Measurements from ENCODE around the gene LRRC27.
"Not testable (repeated sequence)": the region's sequence is repeated elsewhere in the genome, so short reads cannot be mapped to it uniquely, and the experiment has no call there.

LRRC27 gene

GRCh38 chr10:132337854-132338253 is 5.9 kb downstream of the LRRC27 start:
- not testable (repeated sequence) for DNase-seq (ENCODE audit: low read depth)

- DNase-seq (ENCODE audit: low read depth), result no peak
These were observed 6.9 kb downstream of the LRRC27 start for GRCh38 chr10:132338876-132339275.

- no peak for DNase-seq (ENCODE audit: low read depth)
These were observed 7.3 kb downstream of the LRRC27 start for GRCh38 chr10:132339276-132339675.

DNA sequence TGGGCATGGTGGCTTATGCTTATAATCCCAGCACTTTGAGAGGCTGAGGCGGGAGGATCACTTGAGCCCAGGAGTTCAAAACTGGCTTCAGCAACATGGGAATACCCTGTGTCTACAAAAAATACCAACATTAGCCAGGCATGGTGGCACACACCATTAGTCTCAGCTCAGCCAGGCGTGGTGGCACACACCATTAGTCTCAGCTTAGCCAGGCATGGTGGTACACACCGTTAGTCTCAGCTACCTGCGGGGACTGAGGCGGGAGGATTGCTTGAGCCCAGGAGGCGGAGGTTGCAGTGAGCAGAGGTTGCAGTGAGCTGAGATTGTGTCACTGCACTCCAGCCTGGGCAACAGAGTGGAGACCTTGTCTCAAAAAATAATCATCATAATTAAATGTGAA is 9.0 kb downstream of the LRRC27 start:
- no peak for DNase-seq (ENCODE audit: low read depth)

DNA sequence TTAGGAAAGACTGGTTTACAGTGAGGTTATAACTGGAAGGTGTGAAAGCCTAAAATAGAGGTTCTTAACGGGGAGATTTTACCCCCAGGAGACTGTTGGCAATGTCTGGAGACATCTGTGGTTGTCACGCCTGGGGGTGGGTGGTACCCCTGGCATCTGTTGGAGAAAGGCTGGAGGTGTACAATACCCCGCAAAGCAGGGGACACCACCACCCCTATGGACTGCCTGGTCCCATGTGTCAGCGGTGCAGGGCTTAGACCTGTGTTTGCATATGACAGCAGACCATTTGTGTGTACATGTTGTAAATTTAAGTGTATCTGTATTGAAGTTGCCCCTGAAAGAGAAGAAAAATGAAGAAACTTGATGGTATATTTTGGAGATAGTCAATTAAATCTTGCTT is 9.8 kb downstream of the LRRC27 start:
- no peak for DNase-seq (ENCODE audit: low read depth)

DNA sequence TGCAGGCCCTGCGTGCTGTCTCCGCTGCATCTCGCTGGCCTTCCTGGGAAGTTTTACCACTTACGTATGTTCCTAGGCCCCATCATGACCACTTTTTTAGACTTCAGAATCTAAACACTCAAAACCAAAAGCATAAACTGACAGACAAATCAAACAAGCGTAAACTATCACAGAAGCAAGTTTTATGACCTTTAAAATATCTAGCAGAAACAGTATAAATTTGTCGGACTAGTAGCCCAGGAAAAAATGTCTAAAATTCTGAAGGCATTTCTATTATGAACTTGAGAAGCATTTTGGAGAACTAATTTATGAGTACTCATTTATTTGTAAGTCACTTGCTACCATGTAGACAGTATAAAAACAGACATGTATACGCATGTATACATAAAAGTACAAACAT is 10.6 kb downstream of the LRRC27 start:
- DNase-seq (ENCODE audit: low read depth), result no peak

DNA sequence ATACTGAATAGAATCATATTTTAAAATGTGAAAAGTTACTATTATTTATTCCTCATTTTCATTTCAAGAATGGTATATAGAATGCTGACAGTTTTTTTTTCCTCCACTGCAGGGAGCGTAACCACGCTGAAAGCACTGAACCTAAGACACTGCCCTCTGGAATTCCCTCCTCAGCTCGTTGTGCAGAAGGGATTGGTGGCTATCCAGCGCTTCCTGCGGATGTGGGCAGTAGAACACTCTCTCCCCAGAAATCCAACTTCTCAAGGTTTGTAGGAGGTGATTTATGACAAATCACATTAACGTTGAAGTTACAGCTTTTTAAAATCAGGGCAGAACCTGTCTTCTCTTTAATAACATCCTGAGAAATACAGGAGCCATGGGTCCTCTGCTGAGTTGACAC is 12.4 kb downstream of the LRRC27 start:
- no peak for DNase-seq (ENCODE audit: low read depth)

DNA sequence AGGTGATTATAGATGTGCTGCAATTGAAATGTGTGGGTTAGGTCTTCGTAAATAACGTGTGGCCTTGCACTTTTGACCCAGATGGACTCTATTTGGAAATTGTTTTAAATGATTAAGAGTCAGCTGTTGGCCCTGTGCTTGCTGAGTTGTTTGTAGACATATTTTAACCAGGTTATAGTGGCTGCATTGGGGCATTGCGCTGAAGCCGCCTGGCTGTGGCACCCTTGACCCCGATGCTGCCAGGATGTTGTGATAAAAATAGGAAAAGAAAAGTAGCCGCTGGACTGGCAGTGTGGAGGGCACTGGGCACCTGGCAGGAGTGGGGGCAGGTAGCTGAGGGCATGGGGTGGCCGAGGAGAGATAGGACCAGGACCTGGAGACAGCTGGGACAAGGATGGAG is 13.4 kb downstream of the LRRC27 start:
- DNase-seq (ENCODE audit: low read depth), result no peak

DNA sequence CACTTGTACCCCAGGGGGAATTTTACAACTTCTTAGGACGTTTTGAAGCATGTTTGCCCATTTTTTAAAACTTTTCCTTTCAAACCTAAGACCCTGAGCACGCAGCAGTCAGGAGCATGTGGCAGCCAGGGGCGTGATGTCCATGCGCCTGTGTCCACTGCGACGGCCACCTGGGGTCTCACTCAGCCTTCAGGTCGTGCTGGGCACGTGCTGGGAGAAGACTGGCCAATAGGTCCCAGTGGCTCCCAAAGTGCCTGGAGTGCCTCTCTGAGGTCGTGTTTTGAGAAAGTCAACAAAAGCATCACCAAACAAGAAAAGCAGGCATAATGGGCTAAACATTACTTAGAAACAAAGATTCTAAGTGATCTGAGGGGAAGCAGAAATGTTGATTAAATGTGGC is 14.8 kb downstream of the LRRC27 start:
- DNase-seq (ENCODE audit: low read depth), result no peak

DNA sequence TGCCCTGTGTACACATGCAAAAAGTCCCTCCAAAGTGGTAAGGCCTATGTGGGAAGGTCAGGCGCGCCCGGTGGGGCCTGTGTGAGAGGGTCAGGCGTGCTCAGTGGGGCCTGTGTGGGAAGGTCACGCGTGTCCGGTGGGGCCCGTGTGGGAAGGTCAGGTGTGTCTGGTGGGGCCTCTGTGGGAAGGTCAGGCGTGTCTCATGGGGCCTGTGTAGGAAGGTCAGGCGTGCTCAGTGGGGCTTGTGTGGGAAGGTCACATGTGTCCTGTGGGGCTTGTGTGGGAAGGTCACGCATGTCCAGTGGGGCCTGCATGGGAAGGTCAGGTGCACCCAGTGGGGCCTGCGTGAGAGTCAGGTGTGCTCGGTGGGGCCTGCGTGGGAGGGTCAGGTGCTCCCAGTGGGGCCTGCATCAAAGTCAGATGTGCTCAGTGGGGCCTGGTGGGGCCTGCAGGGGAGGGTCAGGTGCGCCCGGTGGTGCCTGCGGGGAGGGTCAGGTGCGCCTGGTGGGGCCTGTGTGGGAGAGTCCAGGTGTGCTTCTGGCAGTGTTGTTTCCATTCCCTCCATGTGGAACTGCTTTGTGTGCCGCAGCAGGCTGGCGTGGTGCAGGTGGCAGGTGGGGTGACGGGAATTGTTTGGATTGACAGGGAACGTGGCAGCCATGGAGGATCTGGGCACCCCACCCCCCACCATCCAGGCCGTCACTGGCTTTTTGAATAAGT is 15.4 kb downstream of the LRRC27 start:
- DNase-seq (ENCODE audit: low read depth), result no peak

DNA sequence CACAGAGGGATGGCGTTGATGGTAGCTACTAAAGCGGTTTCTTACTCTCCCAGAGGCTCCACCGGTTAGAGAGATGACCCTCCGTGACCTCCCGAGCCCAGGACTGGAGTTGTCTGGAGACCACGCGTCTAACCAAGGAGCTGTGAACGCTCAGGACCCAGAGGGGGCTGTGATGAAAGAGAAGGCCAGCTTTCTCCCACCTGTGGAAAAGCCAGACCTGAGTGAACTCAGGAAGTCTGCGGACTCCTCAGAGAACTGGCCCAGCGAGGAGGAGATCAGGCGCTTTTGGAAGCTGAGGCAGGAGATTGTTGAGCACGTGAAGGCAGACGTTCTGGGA is 15.9 kb downstream of the LRRC27 start:
- no peak for DNase-seq (ENCODE audit: low read depth)

GRCh38 chr10:132349766-132350165 is 17.8 kb downstream of the LRRC27 start:
- no peak for DNase-seq (ENCODE audit: low read depth)

DNA sequence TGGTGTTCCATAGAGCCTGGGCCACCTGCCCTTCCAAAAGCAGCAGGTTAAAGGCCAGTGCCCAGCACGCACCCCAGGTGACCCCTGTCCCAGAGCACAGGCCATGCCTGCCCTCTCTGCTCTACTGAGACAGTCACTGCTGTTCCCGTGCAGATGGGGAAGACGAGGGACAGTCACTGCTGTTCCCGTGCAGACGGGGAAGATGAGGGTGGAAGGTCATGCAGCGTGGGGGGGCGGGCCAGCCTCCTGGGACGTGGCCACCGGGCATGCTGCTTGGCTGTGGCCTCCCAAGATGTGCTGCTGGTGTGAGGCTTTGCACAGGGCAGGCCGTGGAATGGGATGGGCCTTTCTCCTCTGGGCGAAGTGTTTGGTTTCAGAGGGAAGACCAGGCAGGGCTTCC is 18.4 kb downstream of the LRRC27 start:
- no peak for DNase-seq (ENCODE audit: low read depth)

GRCh38 chr10:132350946-132351345 is 19.0 kb downstream of the LRRC27 start:
- DNase-seq (ENCODE audit: low read depth), result no peak

- no peak for DNase-seq (ENCODE audit: low read depth)
These were observed 19.6 kb downstream of the LRRC27 start for GRCh38 chr10:132351611-132352010.

DNA sequence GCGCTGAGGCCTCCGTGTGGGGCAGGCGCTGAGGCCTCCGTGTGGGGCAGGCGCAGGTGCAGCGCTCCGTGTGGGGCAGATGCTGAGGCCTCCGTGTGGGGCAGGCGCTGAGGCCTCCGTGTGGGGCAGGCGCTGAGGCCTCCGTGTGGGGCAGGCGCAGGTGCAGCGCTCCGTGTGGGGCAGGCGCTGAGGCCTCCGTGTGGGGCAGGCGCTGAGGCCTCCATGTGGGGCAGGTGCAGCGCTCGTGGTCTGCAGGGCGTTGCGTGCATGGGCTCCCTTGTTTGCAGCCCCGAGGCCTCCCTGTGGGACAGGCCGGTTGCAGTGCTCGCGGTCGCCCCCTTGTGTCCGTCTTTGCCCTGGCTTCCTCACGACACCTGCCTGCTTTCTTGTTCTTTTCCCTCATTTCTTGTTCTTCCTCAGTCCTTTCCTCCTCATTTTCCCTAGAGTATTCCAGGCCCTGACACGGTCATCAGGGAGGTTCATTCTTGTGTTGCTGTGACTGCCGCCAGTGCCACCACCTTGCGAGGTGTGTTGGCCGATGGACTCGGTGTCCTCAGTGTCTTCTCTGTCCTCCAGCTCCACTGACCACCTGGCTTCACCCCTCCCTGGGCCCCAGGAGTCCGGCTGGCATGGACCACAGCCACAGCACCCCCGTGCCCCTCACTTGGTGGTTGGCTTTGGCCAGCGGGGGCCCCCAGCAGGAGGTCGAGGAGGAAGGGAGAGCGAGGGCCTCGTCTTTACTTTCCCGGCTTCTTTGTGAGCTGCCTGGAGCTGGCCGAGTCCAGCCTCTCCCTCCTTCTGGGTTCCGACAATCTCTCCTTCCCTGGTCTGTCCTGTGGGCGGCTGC is 20.7 kb downstream of the LRRC27 start:
- DNase-seq (ENCODE audit: low read depth), result not testable (repeated sequence)

DNA sequence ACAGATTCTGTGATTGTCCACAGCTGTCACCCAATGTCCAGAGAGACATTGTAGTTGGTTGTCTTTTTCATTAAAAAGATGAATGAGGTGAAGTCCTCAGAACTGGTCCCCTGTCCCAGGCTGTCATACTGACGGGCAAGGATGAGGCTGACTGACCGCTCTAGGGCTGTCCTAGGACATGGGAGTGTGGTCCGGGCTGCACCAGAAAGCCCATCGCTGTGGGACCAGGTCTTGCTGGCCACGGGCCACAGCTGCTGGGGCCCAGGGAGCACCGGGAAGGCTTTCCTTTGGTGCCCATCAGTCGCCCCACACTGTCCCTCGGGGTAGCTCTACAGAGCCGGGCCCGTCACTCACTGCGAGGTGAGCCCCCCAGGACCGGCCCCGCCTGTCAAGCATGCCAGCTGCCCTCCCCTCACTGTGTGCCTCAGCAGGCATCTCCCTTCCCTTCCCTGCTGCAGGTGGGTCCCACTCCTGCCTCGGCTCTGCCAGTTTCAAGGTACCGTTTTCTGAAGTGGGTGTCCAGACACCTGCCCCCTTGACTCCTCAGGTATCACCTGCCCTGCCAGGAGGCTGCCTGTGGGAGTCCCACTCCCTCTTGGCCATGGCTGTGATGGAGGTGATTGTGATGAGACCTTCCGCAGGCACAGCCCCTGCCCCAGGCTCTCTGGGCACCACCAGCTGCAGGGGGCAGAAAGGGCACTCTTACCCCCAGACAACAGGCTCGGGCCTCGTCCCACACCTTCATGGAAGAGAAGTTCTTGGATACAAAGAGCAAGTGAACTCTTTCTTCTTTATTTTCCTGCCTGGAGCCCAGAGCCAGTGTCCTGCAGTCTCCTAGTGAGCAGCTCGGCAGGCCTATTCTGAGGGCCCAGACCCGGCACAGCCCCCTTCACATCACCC is 21.7 kb downstream of the LRRC27 start:
- DNase-seq (ENCODE audit: low read depth), result no peak

DNA sequence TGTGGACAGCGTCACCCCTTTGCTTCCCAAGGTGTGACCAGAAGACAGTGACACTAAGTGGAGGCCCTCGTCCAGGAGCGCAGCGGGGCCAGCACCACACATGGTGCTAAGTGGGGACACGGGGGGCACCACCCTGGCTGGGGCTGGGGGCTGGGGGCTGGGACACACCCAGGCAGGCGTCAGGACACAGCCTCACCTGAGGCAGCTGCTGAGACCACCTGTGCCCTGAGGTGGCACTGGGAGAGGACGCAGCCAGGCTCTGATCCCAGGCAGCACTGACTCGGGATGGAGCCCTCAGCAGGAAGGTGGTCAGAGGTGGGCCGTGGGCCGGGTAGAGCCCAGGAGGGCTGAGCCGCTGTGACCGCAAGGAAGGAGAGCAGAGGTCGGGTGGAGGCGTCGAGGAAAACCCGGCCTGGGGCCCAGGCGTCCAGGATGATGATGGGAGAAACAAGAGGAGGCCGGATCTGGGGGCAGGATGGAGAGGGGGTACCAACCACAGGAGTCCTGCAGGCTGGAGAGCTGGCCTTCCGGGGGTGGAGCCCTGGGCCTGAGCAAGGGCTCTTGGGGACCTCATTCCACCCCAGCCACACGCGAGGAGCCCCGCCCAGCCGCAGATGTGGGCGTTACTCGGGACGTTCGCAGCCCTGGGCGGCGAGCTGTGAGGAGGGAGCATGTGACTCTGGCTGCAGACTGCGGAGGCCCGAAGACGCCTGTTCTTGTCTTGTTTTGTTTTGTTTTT is 22.5 kb downstream of the LRRC27 start:
- no peak for DNase-seq (ENCODE audit: low read depth)

GRCh38 chr10:132355297-132355696 is 23.3 kb downstream of the LRRC27 start:
- DNase-seq (ENCODE audit: low read depth), result no peak

DNA sequence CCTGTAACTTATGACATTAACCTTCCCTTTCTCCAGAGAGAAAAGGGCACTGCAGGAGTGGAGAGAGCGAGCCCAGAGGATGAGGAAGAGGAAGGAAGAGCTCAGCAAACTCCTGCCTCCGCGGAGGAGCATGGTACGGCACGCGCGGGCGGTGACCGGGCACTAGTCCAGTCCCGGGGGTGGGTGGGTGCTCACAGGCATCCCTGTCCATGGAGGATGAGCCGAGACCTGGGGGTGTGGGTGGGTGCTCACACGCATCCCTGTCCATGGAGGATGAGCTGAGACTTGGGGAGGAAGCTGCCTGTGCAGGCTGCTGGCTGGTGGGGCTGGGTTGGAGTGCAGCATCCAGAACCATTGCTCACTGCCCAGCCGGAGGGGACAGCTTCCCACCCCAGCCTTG is 23.8 kb downstream of the LRRC27 start:
- no peak for DNase-seq (ENCODE audit: low read depth)

DNA sequence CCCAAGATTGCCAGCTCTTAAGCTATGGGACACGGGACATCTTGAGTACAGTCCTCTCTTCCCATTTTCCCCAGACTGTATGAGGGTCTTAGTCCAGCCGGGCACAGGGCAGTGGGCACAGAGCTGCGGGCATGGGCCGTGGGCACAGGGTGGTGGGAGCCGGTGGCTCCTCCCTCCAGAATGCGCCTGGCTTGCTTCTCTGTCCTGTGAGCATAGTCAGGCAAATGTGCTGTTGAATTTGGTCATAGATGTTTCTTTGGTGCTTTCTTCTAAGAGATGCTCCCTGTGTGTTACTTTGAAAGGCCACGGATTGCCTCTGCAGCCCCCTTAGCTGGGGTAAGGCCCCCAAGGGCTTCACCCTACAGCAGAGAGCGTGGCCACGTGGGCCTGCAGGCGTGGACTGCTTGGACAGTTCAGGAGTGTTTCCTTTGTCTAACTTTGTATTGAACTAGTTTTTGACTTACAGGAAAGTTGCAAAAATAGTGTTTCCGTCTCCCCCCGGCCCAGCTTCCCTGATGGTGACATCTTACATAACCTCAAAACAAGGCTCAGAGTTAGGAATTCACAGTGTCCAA is 24.7 kb downstream of the LRRC27 start:
- no peak for DNase-seq (ENCODE audit: low read depth)

Measured in CMK (cell line).